Activated CD4-positive, alpha-beta T cell treated with anti-CD3 and anti-CD28 coated beads, Interleukin-10, Interleukin-2, amounts not matched to agents 100 ng/mL and 50 ng/mL, durations not matched to agents 16 hours and 8 hours (primary cell): ENCODE results near the gene NAP1L1.

Experiments used
- DNase-seq: peaks from one replicate; pipeline ENCODE4 v3.0.0-alpha.2; 2020

NAP1L1 gene

DNA sequence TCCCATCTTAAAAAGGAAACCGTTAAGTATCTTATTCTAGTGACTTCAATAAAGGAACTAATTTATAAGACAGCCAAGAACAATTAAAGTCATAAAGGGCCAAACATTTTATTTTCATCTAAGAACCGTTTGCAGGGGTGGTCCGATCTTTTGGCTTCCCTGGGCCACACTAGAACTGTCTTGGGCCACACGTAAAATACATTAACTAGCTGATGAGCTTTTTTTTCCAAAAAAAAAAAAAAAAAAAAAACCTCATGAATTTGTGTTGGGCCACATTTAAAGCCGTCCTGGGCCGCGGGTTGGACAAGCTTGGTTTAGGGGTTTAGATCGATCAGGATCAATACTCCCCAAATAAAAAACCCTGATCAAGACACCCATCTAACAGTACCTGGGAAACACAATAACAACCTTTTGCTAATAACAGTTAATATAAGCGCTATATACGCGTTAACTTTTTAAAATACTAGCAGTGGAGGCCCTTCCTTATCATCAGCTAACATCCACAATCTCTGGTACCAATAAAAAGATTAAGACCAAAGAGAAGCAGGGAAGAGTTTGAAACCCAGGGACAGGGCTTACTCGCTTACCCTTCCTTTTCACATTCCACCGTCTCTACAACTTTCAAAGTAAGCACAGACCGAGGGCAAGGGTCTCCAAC lies 1.1 kb downstream of the NAP1L1 start:
- DNase-seq = no peak

DNA sequence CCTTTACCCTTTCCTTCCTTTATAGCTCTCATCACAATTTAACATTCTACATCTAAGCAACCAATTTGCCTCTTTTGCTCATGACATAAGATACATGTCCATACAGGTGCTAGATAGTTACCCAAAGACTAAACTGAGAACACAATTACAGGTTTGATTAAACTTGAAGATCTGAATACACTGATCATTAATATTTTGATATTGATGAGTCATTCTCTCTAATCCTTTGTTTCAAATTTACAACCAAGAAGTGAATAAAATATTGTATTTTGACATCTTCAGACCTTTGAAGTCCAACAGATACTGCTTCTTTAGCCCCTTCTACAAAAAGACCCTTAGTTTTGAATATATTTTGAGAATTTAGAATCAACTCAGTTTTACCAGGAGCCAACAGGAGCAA lies 2.6 kb downstream of the NAP1L1 start:
- no peak for DNase-seq

DNA sequence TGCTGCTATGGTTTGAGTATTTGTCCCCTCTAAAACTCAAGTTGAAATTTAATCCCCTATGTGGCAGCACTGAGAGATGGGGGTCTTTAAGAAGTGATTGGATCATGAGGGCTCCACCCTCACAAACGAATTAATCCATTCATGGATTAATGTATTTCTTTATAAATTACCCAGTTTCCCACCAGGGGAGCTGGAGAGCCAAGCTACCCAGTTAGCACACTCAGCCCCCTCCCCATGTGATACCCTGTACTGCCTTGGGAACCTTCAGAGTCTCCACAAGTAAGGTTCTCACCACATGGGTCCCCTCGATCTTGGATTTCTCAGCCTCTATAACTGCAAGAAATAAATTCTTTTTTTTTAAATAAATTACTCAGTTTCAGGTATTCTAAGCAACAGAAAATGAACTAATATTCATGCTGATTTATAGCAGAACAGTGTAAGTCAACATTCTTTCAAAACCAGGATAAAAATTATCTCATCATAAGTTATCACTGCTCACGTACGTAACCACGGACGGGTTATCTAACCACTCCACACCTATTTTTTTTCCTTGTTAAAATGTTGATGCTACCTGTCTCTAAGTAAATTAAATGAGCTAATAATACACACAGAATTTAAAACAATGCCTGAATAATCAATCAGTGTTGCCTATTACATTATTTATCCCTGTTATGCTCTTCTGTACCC lies 3.6 kb downstream of the NAP1L1 start:
- DNase-seq = peak; percentile 26

DNA sequence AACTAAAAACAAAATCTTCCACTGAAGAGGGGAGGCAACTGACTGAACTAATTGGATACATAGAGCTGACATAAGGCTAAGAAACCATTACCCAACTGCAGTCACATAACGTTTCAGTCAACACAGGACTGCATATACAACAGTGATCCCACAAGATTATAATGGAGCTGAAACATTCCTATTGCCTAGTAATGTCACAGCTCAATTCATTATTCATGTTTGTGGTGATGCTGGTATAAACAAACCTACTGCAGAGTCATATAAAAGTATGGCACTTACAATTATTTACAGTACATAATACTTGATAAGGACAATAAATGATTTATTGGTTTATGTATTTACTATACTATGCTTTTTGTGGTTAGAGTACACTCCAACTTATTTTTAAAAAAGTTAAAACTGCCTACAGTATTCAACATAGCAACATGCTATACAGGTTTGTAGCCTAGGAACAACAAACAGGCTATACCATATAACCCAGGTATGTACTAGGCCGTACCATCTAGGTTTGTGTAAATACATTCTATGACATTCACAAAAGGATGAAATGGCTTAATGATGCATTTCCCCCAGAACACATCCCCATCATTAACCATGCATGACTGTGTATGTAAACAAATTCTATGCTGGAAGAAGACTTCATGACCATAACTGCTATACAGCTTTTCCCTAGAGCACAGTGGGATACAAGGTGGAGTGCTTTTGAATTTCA lies 4.3 kb downstream of the NAP1L1 start:
- no peak for DNase-seq

DNA sequence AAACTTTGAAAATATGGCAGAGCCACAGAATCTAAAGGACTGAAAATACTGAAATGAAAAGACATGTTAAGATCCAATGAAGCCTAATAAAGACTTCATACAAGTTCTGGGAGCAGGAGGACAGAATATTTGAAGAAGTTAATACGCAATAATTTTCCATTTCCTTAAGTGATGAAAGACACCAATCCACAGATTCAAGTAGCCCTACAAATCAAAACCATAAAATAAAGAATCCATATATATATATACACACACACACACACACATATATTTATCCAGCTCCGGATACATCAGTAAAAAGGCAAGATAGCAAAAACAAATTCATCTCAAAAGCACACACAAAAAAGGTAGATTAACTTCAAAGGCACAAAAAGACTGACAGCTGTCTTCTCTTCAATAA lies 5.7 kb downstream of the NAP1L1 start:
- no peak for DNase-seq

DNA sequence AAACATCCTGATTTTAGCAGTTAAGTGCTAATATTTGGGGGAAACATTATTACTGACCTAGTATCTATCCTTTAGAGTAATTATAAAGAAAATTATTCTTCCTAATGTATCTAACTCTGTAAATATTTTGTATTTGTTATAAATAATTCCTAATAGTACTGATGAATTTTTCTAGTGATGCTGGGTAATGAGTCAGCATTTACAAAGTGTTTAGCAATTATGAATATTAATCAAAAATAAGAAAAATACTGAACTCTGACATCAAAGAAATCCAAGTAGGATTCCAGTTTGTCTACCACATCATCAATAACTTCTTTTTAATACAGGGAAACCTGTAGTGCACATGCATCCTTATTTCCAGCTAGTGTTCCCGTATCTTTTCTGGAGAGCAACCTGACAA lies 9.0 kb downstream of the NAP1L1 start:
- no peak for DNase-seq

DNA sequence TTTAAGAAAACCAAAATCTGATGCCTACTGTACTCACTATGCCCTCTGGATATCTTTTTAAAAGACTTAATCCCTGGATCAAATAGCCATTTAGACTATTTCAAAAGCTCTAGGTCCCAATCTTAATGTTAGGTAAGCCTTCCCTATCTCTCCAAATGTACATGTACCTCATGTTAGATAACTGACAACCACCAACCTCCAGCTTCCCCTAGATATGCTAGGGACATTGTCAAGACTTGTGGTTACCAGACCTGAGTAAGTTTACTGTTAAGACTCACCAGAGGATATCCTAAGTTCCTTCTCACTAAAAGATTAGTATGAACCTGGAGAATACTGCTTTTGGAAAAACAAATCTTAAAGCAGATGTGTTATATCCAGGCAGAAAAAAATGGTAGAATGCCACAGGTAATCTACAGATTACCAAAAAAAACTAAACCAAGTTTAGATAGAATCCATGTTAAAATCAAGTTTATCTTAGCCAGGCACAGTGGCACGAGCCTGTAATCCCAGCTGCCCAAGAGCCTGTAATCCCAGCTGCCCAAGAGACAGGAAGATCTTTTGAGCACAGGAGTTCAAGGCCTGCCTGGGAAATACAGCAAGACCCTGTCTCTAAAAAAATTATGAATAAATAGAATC lies 9.7 kb downstream of the NAP1L1 start:
- peak; percentile 36 for DNase-seq

DNA sequence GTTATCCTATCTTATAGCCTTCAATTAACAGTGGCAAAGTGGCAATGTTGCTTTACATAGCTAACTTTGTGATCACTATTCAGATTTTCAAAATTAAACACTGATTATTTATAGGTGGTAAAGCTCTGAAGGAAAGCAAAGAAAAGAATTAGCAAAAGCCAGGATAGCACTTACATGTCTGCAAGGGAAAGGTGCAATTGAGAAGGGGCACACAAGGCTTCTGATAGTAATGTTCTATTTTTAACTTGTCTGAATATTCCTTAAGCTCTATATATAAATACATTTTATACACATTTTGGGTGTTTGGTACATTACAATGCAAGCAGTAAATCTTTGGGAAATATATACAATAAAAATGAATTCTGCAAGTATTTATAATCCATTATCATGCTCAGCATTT lies 10.9 kb downstream of the NAP1L1 start:
- no peak for DNase-seq

DNA sequence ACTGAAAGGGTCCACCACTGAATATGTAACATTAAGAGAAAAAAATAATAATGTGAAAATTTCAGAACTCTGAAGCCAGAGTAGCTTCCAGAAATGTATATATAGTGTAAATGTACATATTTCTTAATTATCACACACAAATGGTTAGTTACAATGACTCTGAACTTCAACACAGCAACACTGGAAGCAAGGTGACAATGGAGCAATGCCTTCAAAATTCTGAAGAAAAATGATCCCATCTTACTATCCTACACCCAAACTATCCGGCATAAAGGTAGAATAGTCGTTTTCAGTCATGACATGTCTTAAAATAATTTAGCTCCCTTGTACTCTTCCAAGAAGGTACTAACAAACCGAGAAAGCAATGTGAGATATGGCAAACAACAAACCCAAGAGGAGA lies 11.9 kb downstream of the NAP1L1 start:
- no peak for DNase-seq

DNA sequence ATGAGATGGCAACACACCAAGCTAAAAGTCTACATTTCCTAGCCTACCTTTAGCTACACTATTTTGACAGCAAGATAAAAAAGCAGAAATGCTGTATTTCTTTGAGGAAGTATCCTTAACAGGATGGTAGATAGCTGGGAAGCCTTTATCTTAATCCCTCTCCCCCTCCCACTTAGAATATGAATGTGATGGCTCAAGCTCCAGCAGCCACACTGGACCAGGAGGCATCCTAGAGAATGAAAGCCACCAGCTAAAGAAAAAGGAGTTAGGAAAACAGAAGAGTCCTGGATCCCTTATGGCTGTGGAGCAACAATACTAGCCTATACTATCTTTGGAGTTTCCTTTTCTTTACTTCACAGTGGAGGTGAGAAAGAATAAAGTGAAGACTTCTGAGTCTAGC lies 15.1 kb downstream of the NAP1L1 start:
- DNase-seq = no peak

DNA sequence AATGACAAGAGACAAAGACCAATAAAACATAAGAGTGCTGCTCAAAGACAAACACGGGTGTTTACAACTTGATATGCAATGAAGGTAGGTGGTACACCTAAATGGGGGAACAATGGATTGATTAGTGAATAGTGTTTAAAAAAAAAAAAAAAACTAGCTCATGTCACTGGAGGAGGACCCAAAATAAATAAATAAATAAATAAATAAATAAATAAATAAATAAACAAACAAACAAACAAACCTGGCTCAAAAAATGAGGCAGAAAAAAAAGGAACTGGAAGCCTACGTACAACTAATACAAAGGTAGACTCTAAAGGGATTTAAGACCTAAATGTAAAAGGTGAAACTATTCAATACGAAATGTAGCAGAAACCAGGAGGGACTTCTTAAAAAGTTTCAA lies 18.6 kb downstream of the NAP1L1 start:
- no peak for DNase-seq

DNA sequence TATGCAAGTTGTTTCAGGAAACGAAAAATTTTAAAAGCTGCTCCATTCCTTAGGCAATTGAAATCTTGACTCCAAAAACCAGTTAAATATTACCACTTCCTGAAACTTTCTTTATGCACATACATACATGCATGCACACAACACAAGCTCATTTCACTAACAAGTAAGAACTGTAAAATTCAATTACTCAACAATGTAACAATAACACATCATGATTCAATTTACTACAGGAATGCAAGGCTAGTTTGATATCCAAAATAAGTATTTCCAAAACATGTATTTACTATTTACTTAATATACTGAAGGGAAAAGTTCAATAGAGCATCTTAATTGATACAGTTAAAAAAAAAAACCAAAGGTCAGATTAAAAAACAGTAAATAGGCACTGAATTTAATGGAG lies 19.6 kb downstream of the NAP1L1 start:
- DNase-seq = no peak

DNA sequence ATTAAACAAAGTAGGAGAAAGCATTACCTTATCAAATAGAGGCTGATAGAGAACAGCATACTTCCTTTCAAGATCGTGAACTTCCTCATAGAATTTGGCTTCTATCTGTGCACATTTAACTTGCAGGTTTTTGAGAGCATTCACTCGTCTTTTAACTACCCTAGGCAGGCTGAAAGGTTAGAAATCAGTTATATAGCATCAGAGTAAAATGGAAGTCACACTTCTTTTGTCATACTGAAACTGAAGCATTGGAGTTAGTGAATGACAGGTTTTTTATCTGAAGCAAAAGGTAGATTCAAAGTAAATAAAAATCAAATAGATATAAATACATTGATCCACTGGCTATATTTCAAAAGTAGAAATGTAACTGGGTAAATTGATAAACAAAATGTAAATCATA lies 24.4 kb downstream of the NAP1L1 start:
- DNase-seq = peak; percentile 32

DNA sequence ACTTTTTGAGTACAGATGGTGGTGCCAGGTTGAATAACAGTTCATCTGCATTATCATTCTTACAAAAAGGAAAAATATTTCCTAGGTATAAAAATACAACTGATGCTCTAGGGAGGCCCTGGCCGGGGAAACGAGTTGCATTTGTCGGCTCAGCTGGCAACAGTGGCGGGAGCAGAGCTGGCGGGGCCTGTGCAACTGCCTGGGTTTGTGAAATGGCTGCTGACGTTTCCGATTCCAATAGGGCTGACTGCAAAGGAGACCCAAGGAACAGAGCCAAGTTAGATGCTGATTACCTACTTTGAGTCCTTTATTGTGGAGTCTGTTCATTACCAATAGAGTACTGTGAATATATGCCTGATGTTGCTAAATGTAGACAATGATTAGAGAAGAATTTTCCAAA lies 27.2 kb downstream of the NAP1L1 start:
- DNase-seq = no peak

DNA sequence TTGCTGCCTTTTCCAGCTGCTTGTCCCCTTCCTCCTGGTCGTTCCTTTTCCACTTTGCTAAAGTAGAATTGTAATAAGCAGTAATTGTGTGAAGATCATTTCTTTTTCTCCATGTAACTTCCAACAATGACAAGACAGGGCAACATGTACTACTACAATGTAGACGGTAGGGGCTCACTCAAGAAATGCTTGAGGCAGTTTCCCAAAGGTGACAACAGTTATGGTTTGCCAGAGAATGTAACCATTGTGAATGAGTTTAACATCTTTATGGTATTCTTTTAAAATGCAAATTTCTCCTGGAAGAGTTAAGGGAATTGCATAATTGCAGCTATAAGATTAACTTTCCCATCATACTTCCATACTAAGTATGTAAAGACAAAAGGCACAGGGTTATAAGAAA lies 29.1 kb downstream of the NAP1L1 start:
- DNase-seq = no peak

DNA sequence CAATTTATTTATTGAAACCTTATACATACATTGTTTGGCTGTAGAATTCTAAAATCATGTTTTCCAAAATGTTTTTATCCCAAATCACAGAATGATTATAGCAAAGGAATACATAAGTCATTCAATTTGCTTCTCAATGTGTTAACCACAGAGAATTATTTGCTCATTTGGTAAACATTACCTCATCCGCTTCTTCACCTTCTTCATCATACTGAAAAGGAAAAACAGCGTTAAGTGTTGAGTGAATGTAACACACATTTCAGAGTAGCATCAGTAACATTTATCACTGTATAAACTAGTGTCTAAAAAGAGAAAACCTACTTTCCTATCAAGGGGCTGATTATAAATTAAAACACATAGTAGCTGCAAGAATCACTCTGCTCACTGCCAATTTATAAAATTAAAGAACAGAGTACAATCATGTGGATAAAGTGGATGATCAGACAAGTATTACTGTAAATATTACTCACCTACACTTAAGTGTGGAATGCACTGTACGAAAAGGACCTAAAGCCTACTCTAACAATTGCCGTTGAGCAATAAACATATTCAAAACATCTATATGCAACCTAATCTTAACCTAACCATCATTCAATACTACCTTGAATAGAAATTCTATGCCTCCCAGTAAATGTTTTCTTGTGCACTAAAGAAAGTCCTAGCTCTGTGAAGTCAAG lies 34.8 kb downstream of the NAP1L1 start:
- DNase-seq = no peak

DNA sequence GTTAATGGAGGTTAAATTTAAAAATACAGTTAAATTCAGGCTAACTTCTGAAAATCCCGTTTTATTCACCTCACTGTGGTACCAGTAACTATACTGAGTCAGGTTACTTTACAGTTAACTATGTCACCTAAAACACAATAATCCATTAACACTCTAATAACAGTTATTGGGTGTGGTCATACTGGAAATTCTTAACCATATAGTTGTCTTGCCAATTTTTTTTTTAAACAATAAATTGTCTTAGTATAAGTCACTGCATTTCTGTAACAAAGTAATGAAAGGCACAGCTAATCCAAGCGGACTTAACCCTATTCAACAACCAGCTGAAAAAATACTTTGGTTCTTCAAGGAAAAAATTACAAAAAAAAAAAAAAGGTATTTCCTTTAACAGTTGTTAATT lies 36.7 kb downstream of the NAP1L1 start:
- no peak for DNase-seq

DNA sequence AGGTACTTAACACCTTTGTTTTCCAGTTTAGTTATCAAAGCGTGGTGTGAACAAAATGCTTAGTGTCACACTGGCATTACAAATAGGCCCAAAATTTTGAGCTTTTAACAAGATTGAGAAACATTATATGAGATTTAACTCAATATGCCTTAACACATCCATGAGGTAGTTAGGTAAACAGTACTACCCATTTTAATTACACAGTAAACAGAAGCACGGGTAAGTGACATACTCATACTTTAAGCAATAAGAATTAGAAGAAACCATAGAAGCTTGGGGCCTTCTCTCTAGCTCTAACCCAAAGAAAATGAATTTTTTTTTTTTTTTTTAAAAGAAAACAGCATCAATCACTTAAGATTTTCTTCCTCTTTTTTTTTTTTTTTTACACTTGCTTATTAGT lies 37.4 kb downstream of the NAP1L1 start:
- no peak for DNase-seq

DNA sequence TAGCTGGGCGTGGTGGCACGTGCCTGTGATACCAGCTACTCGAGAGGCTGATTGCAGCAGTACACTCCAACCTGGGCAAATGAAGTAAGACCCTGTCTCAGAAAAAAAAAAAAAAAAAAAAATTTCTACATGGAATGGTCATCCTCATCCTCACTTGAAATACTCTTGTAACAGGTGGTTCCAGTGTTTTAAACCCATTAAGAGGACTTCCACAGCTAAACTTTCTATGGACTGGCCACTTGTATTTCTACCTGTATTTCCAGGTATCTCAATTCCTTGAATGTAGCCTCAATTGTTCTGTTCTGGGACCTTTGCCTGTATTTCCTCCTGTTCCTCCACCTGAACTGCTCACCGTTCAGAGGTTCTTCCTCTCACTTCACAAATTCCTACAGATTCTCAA lies 41.1 kb downstream of the NAP1L1 start:
- DNase-seq = no peak

DNA sequence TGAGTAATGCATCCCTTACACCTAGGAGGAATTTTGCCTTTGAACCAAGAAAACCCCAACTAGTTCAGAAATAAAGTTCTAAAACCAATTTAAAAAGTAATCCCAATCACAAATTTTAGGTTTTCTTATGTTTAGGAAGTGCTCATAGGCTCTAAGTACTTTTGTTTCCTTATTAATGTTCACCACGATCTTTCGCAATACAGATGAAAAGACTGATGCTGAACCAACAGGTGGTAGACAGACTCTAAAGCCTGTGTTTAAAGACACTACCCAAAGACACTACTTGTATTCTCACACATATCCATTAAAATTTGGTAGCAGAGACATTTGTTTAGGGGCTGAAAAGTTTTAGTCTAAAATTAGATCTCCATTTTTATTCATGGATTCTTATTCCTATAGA lies 42.3 kb downstream of the NAP1L1 start:
- DNase-seq = no peak

DNA sequence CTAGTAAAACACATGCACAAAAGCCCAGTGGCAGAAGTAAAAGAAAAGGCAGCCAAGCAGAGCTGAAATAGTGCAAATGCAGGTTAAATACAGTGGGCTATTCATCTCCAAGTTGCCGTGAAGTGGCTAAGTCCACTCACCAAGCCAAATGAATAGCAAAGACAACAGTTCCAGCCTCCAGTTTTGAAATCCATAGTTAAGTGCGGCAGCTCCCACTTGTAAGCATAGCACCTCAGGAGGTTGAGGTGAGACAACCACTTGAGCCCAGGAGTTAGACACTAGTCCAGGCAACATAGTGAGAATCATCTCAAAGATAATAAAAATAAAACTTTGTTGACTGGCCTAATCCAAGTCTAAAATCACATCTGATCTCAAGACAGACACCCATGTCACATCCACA lies 43.1 kb downstream of the NAP1L1 start:
- no peak for DNase-seq

DNA sequence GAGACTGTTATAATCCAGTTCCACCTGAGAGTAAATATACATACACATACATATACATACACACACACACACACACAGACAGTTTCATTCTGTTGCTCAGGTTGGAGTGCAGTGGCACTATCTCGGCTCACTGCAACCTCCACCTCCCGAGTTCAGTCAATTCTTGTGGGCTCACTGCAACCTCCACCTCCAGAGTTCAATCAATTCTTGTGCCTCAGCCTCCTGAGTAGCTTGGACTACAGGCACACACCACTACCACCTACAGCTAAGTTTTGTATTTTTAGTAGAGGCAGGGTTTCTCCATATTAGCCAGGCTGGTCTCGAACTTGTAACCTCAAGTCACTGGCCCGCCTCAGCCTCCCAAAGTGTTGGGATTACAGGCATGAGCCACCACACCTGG lies 44.0 kb downstream of the NAP1L1 start:
- DNase-seq = no peak

DNA sequence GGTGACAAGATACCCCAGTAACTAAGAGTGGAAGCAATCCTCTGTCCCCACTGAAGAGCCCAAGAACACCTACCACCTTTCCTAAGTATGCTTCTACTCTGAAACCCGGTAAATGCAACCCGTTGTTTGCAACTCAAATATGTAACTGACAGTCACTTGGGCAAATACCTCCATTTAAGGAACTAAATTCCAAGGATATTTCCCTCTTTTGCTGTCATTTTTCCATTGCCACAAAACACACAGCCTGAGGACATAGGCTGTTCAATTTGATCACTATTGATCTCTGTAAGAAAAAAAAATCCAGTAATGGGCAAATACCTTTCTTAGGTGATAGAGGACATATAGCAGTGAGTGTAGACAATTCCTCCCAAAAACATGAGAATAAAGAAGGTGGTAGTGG lies 46.3 kb downstream of the NAP1L1 start:
- no peak for DNase-seq
